GM12878 (cell line): ENCODE measurements around the gene LGALSL. TPM values are rescaled to one million over a fixed set of nuclear protein-coding genes. Genes with fewer than 3 reads are reported as not detected.
A peak's percentile ranks its signal among the peaks of the same experiment; 100 is the strongest.

Source experiments
- ATAC-seq: fragments of 200-7000 bp; cut with Tn5 transposase; 3 replicates; pipeline ENCODE4 v1.9.1; 2020; ENCODE audit warnings: mild to moderate bottlenecking, moderate library complexity
- BruUV-seq: library from RNA; stranded (reverse); fragments of 400-500 nt; replicated peaks from 2 replicates; lab custom pipeline; 2021; lab: Mats Ljungman, UMichigan
- CTCF ChIA-PET: fragments of 300-600 bp; sonication (Branson Sonifier 250); formaldehyde crosslinking; extraction: SDS; loops from one replicate; lab custom pipeline; 2021; ENCODE audit warnings: inconsistent platforms; lab: Yijun Ruan, JAX
- POLR2A ChIA-PET: fragments of 350-600 bp; formaldehyde crosslinking; extraction: SDS; loops from one replicate; lab custom pipeline; 2021; ENCODE audit warnings: inconsistent platforms; lab: Charles Lee
- RAD21 ChIA-PET: fragments of 300-600 bp; sonication (Branson Sonifier 250); formaldehyde crosslinking; loops from one replicate; lab custom pipeline; 2023; ENCODE audit warnings: antibody characterized with exemption; ENCODE audit not compliant: unreplicated experiment; lab: Charles Lee
- SMC1A ChIA-PET: fragments of 300-600 bp; sonication (Branson Sonifier 250); formaldehyde crosslinking; loops from one replicate; lab custom pipeline; 2023; ENCODE audit not compliant: unreplicated experiment, uncharacterized antibody; lab: Charles Lee
- DNase-seq: peaks from one replicate; pipeline ENCODE4 v3.0.0-alpha.2; 2011; ENCODE audit warnings: low read depth, low spot score
- FAIRE-seq: peaks from 3 replicates; lab custom pipeline; 2011; peaks lifted over from hg19 to GRCh38; lab: Jason Lieb, UNC
- H2AFZ ChIP-seq: 2 replicates; pipeline ENCODE4 v1.6.0; 2011; ENCODE audit warnings: low read depth, low read length, control low read depth; ENCODE audit not compliant: control insufficient read depth
- H3K27ac ChIP-seq: 2 replicates; pipeline ENCODE4 v1.5.1; 2011; ENCODE audit warnings: control low read depth; ENCODE audit not compliant: control insufficient read depth, insufficient read depth
- H3K27me3 ChIP-seq, 2 experiments: replicated peaks in 1 of 2; 2 replicates each; pipeline versions ENCODE4 v1.6.0 to v1.6.1; 2011; ENCODE audit warnings: low read length in 1 of 2; ENCODE audit not compliant: control insufficient read depth in 2 of 2, insufficient read depth in 2 of 2
- H3K36me3 ChIP-seq, 2 experiments: 2 replicates each; pipeline ENCODE4 v1.5.1; 2011; ENCODE audit warnings: low read length in 1 of 2; ENCODE audit not compliant: control insufficient read depth in 2 of 2, insufficient read depth in 2 of 2
- H3K4me1 ChIP-seq: 2 replicates; pipeline ENCODE4 v1.6.1; 2011; ENCODE audit warnings: mild to moderate bottlenecking, low read length, moderate library complexity, mixed read lengths; ENCODE audit not compliant: control insufficient read depth, insufficient read depth
- H3K4me2 ChIP-seq: 2 replicates; pipeline ENCODE4 v1.6.0; 2011; ENCODE audit warnings: control low read depth; ENCODE audit not compliant: control insufficient read depth, insufficient read depth
- H3K4me3 ChIP-seq: fragments of 200-600 bp; sonication (generic); 2 replicates; pipeline ENCODE4 v1.5.1; 2016
- H3K79me2 ChIP-seq: 2 replicates; pipeline ENCODE4 v1.6.0; 2011; ENCODE audit warnings: low read length; ENCODE audit not compliant: control insufficient read depth, insufficient read depth
- H3K9ac ChIP-seq: 2 replicates; pipeline ENCODE4 v1.8.0; 2011; ENCODE audit warnings: low read length, control low read depth, mixed read lengths; ENCODE audit not compliant: control insufficient read depth, insufficient read depth
- H3K9me3 ChIP-seq: replicated peaks from 3 replicates; pipeline ENCODE4 v1.5.1; 2011; ENCODE audit warnings: mild to moderate bottlenecking, low read length; ENCODE audit not compliant: control insufficient read depth, insufficient read depth
- H4K20me1 ChIP-seq: 2 replicates; pipeline ENCODE4 v1.6.0; 2011; ENCODE audit not compliant: control insufficient read depth, insufficient read depth
- BACH1 ChIP-seq: fragments of 450-650 bp; IDR thresholded peaks from 2 replicates; pipeline ENCODE4 v1.6.1; 2017; ENCODE audit warnings: mild to moderate bottlenecking, borderline replicate concordance
- CBFB ChIP-seq: IDR thresholded peaks from 2 replicates; pipeline ENCODE4 v1.6.1; 2016; ENCODE audit warnings: antibody characterized with exemption, low read depth
- CREB1 ChIP-seq: IDR thresholded peaks from 2 replicates; pipeline ENCODE4 v1.6.1; 2012; ENCODE audit warnings: low read depth, mild to moderate bottlenecking, inconsistent platforms
- DPF2 ChIP-seq: fragments of 450-650 bp; IDR thresholded peaks from 2 replicates; pipeline ENCODE4 v1.6.1; 2017; ENCODE audit warnings: mild to moderate bottlenecking
- EGR1 ChIP-seq, 2 experiments: IDR thresholded peaks; 1 replicate in 1 of 2; 2 replicates in 1 of 2; pipeline ENCODE4 v1.6.1; 2011 to 2012; ENCODE audit warnings: low read depth in 2 of 2, low read length in 2 of 2, borderline replicate concordance in 1 of 2, mild to moderate bottlenecking in 1 of 2, moderate library complexity in 1 of 2
- GATAD2B ChIP-seq: fragments of 450-650 bp; conservative IDR thresholded peaks from 2 replicates; pipeline ENCODE4 v1.6.1; 2017; ENCODE audit warnings: low read depth, mild to moderate bottlenecking, moderate library complexity
- IRF4 ChIP-seq: IDR thresholded peaks from 2 replicates; pipeline ENCODE4 v1.6.1; 2011; ENCODE audit warnings: low read depth, low read length
- LARP7 ChIP-seq: fragments of 450-650 bp; IDR thresholded peaks from 2 replicates; pipeline ENCODE4 v1.6.1; 2017; ENCODE audit warnings: mild to moderate bottlenecking
- NBN ChIP-seq: fragments of 450-650 bp; IDR thresholded peaks from 2 replicates; pipeline ENCODE4 v1.6.1; 2016
- NFYB ChIP-seq: IDR thresholded peaks from 2 replicates; pipeline ENCODE4 v1.6.1; 2011; ENCODE audit warnings: low read depth, mild to moderate bottlenecking, low read length, improper control_type of control experiment, moderate library complexity; ENCODE audit not compliant: insufficient read depth
- POU2F2 ChIP-seq: IDR thresholded peaks from 3 replicates; pipeline ENCODE4 v1.6.1; 2011; ENCODE audit warnings: low read depth, mild to moderate bottlenecking, low read length, borderline replicate concordance
- RFX5 ChIP-seq: IDR thresholded peaks from 2 replicates; pipeline ENCODE4 v1.6.1; 2011; ENCODE audit warnings: low read depth, low read length, improper control_type of control experiment
- WRNIP1 ChIP-seq: IDR thresholded peaks from 2 replicates; pipeline ENCODE4 v1.6.1; 2011; ENCODE audit warnings: low read depth, low read length, improper control_type of control experiment, borderline replicate concordance
- ZBTB40 ChIP-seq: fragments of 450-650 bp; IDR thresholded peaks from 2 replicates; pipeline ENCODE4 v1.6.1; 2016; ENCODE audit warnings: mild to moderate bottlenecking, moderate library complexity, borderline replicate concordance
- ZNF207 ChIP-seq: fragments of 450-650 bp; IDR thresholded peaks from 2 replicates; pipeline ENCODE4 v1.6.1; 2014; ENCODE audit warnings: antibody characterized with exemption, mild to moderate bottlenecking, borderline replicate concordance
- WGBS: methylation state at CpG from one replicate; pipeline ENCODE4 v1.1.6; 2016; ENCODE audit warnings: low lambda C conversion rate; ENCODE audit not compliant: insufficient replicate concordance, insufficient coverage; ENCODE audit errors: missing lambda C conversion rate; 5-methylcytosine and 5-hydroxymethylcytosine counted together
- in situ Hi-C: fragments of 300-500 bp; cut with MboI; formaldehyde crosslinking; loops from 9 replicates; pipeline ENCODE4 v1.14.3; 2018; ENCODE audit warnings: mixed read lengths
- intact Hi-C: fragments of 100-400 bp; cut with micrococcal nuclease; formaldehyde crosslinking; loops from one replicate; pipeline ENCODE4 v1.14.2; 2022; ENCODE audit not compliant: unreplicated experiment
- polyA plus RNA-seq, 11 experiments: library from polyadenylated mRNA; depleted of rRNA in 4 of 11; unstranded in 6 of 11; stranded (reverse) in 5 of 11; fragments of >200 nt; fragmentation: Nextera tagmentation in 4 of 11; fragmentation: Illumina TruSeq in 1 of 11; extraction: Ambion mirVana in 4 of 11; extraction: Trizol in 1 of 11; gene quantifications; 1 replicate in 1 of 11; 2 replicates in 10 of 11; pipeline versions ENCODE4 v1.2.1 to v1.2.3, GENCODE V29; 2011 to 2016; ENCODE audit warnings: inconsistent platforms in 2 of 11, missing spikeins in 2 of 11, low read depth in 1 of 11
- total RNA-seq, 4 experiments: library from RNA; depleted of rRNA in 3 of 4; stranded (reverse); fragments of >200 nt in 3 of 4; fragmentation: Illumina TruSeq in 1 of 4; extraction: Trizol in 1 of 4; gene quantifications; 2 replicates each; pipeline versions ENCODE4 v1.2.1 to v1.2.3, GENCODE V29; 2013 to 2021
- TF ChIP-seq, protein P1 (sequence below): fragments of 450-650 bp; conservative IDR thresholded peaks from 2 replicates; pipeline ENCODE4 v1.6.1; 2017; ENCODE audit warnings: mild to moderate bottlenecking, moderate library complexity

Gene LGALSL
- total and polyA plus RNA-seq, 10 of the 15 experiments (the other 5 are each of a cell fraction or from before 2014, with no cell fraction given), result 3.3 to 9.1 (median 4.9) TPM

DNA sequence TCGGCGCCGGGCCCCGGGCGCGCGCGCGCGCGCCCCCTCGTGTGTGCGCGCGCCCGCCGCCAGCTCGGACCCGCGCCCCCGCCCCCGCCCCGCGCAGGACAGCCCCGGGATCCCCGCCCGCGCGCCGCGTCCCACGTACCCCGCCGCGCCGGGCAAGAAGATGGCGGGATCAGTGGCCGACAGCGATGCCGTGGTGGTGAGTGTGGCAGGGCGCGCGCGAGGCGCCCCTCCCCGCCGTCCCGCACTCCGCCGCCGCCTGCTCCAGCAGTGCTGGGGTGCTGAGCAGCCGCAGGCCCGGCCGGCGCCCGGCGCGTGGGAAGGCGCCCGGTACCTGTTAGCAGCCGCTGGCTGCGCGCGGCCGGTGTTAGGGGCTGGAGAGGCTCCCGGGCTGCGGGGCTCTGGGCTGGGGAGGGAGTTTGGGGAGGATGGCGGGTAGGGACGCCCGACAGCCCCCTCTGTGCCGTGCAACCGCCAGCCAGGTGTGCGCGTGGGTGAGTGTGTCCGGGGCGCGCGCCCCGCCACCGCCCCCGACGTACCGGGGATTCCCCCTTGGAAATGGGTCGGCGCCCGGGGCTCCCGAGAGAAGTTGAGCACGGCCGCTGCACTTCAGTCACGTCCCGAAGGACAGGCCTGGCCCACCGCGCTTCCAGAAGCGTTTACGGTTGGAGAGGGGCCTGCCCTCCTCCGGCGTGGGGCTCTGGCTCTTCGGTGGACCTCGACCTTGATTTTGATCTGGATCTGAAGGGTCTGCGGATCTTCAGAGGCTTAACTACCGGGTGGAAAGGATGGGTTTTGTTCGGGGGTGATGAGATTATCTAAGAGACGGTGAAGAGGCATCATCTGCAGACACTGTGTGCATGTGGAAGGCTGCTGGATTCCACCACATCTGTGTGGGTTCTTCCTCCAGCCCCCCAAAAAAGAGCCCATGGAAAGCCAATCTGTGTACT, 697 bp downstream of the LGALSL start:
- Histone ChIP-seq H3K4me1 (no peaks in the 10 kb centered on the region; the same call in 1 of the 2 replicates), H3K4me3 (peak overlapping the region; percentile 83), H3K27ac (peak overlapping the region; percentile 22; the same call in 1 of the 2 replicates), H3K4me2 (peak overlapping the region; percentile 96), H3K27me3 (no peaks in the 10 kb centered on the region), H3K79me2 (no peaks in the 10 kb centered on the region), H3K9me3 (no peaks in the 10 kb centered on the region), H3K36me3 (no peaks in the 10 kb centered on the region), H2AFZ (peak overlapping the region; percentile 87), H3K9ac (peak overlapping the region; percentile 70), H4K20me1 (no peaks in the 10 kb centered on the region)
- no TSS peak for BruUV-seq
- intact Hi-C loops, result no loop called here
- SMC1A ChIA-PET, result interaction anchor here (1.2 to 1.9 kb wide), 2 partner anchors 124 to 125 kb away, joined by 3 to 7 read pairs; no protein-coding TSS in a partner anchor
- FAIRE-seq (no peak), DNase-seq (no peak), ATAC-seq (peak; percentile 66)
- WGBS, result 15% methylated on average over 64 of the region's 103 CpGs
- RAD21 ChIA-PET, result interaction anchor here (1.0 to 2.3 kb wide), 2 partner anchors 124 to 231 kb away, joined by 3 to 7 read pairs; no protein-coding TSS in a partner anchor
- in situ Hi-C loops, result no loop called here
- CTCF ChIA-PET, result interaction anchor here (2.3 to 2.7 kb wide), 2 partner anchors 33 to 126 kb away, joined by 7 to 12 read pairs; no protein-coding TSS in a partner anchor
- POLR2A ChIA-PET, result interaction anchor here (0.6 kb wide), 3 partner anchors 53 to 326 kb away, joined by 3 to 8 read pairs (median 7); no protein-coding TSS in a partner anchor
- TF ChIP-seq NFYB (no peak), LARP7 (peak; percentile 30; the same call in 1 of the 2 replicates), POU2F2 (no peak), WRNIP1 (no peak), DPF2 (peak; percentile 84), ZNF207 (peak; percentile 30; the same call in 1 of the 2 replicates), CREB1 (no peak), IRF4 (no peak), NBN (no peak), EGR1 (IDR thresholded peaks at IDR 0.05; ENCODE audit: borderline replicate concordance in 1 of 2, low read depth in 2 of 2, low read length in 2 of 2) (peak in 1 of 2 experiments; percentile 83; a peak in 2 of 3 replicates), RFX5 (no peak), BACH1 (no peak), ZBTB40 (no peak), GATAD2B (0 out of 2 replicates have a peak, but pooled peaks have one; percentile 55), CBFB (no peak)
- TF ChIP-seq, protein P1, sequence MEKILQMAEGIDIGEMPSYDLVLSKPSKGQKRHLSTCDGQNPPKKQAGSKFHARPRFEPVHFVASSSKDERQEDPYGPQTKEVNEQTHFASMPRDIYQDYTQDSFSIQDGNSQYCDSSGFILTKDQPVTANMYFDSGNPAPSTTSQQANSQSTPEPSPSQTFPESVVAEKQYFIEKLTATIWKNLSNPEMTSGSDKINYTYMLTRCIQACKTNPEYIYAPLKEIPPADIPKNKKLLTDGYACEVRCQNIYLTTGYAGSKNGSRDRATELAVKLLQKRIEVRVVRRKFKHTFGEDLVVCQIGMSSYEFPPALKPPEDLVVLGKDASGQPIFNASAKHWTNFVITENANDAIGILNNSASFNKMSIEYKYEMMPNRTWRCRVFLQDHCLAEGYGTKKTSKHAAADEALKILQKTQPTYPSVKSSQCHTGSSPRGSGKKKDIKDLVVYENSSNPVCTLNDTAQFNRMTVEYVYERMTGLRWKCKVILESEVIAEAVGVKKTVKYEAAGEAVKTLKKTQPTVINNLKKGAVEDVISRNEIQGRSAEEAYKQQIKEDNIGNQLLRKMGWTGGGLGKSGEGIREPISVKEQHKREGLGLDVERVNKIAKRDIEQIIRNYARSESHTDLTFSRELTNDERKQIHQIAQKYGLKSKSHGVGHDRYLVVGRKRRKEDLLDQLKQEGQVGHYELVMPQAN, result peak; percentile 26; the same call in 1 of the 2 replicates
